IMR-90 (cell line): Measurements from ENCODE around the gene CD6. TPM values are rescaled to one million over a fixed set of nuclear protein-coding genes. Genes with fewer than 3 reads are reported as not detected.

Source experiments
- ATAC-seq: fragments of 200-7000 bp; cut with Tn5 transposase; 2 replicates; pipeline ENCODE4 v1.9.1; 2020; ENCODE audit warnings: low read depth, mild to moderate bottlenecking, moderate library complexity
- BruUV-seq: library from RNA; stranded (reverse); fragments of 400-500 nt; replicated peaks from 2 replicates; lab custom pipeline; 2021; lab: Mats Ljungman, UMichigan
- CTCF ChIA-PET: fragments of 300-600 bp; formaldehyde crosslinking; extraction: SDS; loops from one replicate; lab custom pipeline; 2021; ENCODE audit warnings: antibody characterized with exemption; lab: Yijun Ruan, JAX
- POLR2A ChIA-PET: fragments of 300-600 bp; sonication (Branson Sonifier 250); formaldehyde crosslinking; loops from one replicate; lab custom pipeline; 2022; ENCODE audit warnings: antibody characterized with exemption; ENCODE audit not compliant: unreplicated experiment; lab: Charles Lee
- DNase-seq: peaks from one replicate; pipeline ENCODE4 v3.0.0; 2013
- H2AFZ ChIP-seq: replicated peaks from 2 replicates; pipeline ENCODE3; 2013; ENCODE audit warnings: low read length, mild to moderate bottlenecking; ENCODE audit not compliant: poor library complexity
- H2AK5ac ChIP-seq: 2 replicates; pipeline ENCODE4 v1.6.1; 2013; ENCODE audit warnings: low read depth, low read length, inconsistent platforms
- H2AK9ac ChIP-seq: replicated peaks from 2 replicates; pipeline ENCODE3; 2013; ENCODE audit warnings: mild to moderate bottlenecking, low read depth, low read length, moderate library complexity; ENCODE audit not compliant: poor library complexity
- H2BK120ac ChIP-seq: 2 replicates; pipeline ENCODE4 v1.6.1; 2013; ENCODE audit warnings: low read depth, low read length, inconsistent platforms
- H2BK15ac ChIP-seq: 3 replicates; pipeline ENCODE4 v1.6.1; 2013; ENCODE audit warnings: low read depth, low read length, inconsistent platforms
- H2BK20ac ChIP-seq: 2 replicates; pipeline ENCODE4 v1.6.1; 2013; ENCODE audit warnings: low read depth, mild to moderate bottlenecking, inconsistent platforms, low read length, moderate library complexity
- H2BK5ac ChIP-seq: 2 replicates; pipeline ENCODE4 v1.6.1; 2013; ENCODE audit warnings: mild to moderate bottlenecking, low read depth, low read length, inconsistent platforms; ENCODE audit not compliant: poor library complexity, severe bottlenecking
- H3K14ac ChIP-seq: replicated peaks from 2 replicates; pipeline ENCODE4 v1.6.1; 2013; ENCODE audit warnings: low read depth, low read length, inconsistent platforms
- H3K18ac ChIP-seq: 2 replicates; pipeline ENCODE4 v1.6.1; 2013; ENCODE audit warnings: low read depth, low read length, control low read depth
- H3K23ac ChIP-seq: 2 replicates; pipeline ENCODE4 v1.6.1; 2013; ENCODE audit warnings: low read depth, low read length, inconsistent platforms
- H3K27ac ChIP-seq: 2 replicates; pipeline ENCODE4 v1.5.1; 2013; ENCODE audit warnings: mild to moderate bottlenecking, control low read depth, low read length; ENCODE audit not compliant: insufficient read depth
- H3K27me3 ChIP-seq: 2 replicates; pipeline ENCODE4 v1.6.1; 2013; ENCODE audit warnings: low read length; ENCODE audit not compliant: control insufficient read depth, insufficient read depth
- H3K36me3 ChIP-seq: 2 replicates; pipeline ENCODE4 v1.6.1; 2013; ENCODE audit warnings: low read length, mixed read lengths; ENCODE audit not compliant: control insufficient read depth, insufficient read depth
- H3K4ac ChIP-seq: 2 replicates; pipeline ENCODE4 v1.6.1; 2013; ENCODE audit warnings: low read depth, low read length, inconsistent platforms
- H3K4me1 ChIP-seq: 2 replicates; pipeline ENCODE4 v1.6.1; 2013; ENCODE audit warnings: low read length, mixed read lengths; ENCODE audit not compliant: control insufficient read depth, insufficient read depth
- H3K4me2 ChIP-seq: 2 replicates; pipeline ENCODE4 v1.6.1; 2013; ENCODE audit warnings: low read depth, mild to moderate bottlenecking, control low read depth, low read length, moderate library complexity
- H3K4me3 ChIP-seq: 2 replicates; pipeline ENCODE4 v1.5.1; 2013; ENCODE audit warnings: low read depth, mild to moderate bottlenecking, control low read depth, low read length, moderate library complexity; ENCODE audit not compliant: insufficient read depth
- H3K56ac ChIP-seq: 2 replicates; pipeline ENCODE4 v1.6.1; 2013; ENCODE audit warnings: low read length, inconsistent platforms; ENCODE audit not compliant: insufficient read depth; ENCODE audit errors: extremely low read depth
- H3K79me1 ChIP-seq, 2 experiments: 2 replicates each; pipeline ENCODE4 v1.6.1; 2013; ENCODE audit warnings: low read length in 2 of 2, inconsistent platforms in 1 of 2, low read depth in 1 of 2
- H3K9ac ChIP-seq: 2 replicates; pipeline ENCODE4 v1.6.1; 2013; ENCODE audit warnings: low read depth, low read length, control low read depth
- H3K9me1 ChIP-seq: 2 replicates; pipeline ENCODE4 v1.6.1; 2013; ENCODE audit warnings: low read length, inconsistent platforms; ENCODE audit not compliant: insufficient read depth
- H3K9me3 ChIP-seq: 2 replicates; pipeline ENCODE4 v1.6.1; 2013; ENCODE audit warnings: low read length; ENCODE audit not compliant: control insufficient read depth, insufficient read depth
- H4K20me1 ChIP-seq: 2 replicates; pipeline ENCODE4 v1.6.1; 2013; ENCODE audit warnings: low read length, inconsistent platforms; ENCODE audit not compliant: insufficient read depth
- H4K5ac ChIP-seq: 2 replicates; pipeline ENCODE4 v1.6.1; 2013; ENCODE audit warnings: mild to moderate bottlenecking, low read depth, low read length, control low read depth
- H4K8ac ChIP-seq, 2 experiments: 2 replicates each; pipeline ENCODE4 v1.6.1; 2013; ENCODE audit warnings: low read depth in 2 of 2, low read length in 2 of 2, control low read depth in 1 of 2, inconsistent platforms in 1 of 2
- H4K91ac ChIP-seq: 2 replicates; pipeline ENCODE4 v1.6.1; 2013; ENCODE audit warnings: low read depth, low read length, inconsistent platforms; ENCODE audit not compliant: insufficient read depth
- BHLHE40 ChIP-seq: fragments of 150-350 bp; IDR thresholded peaks from 2 replicates; pipeline ENCODE4 v1.6.1; 2016; ENCODE audit warnings: mild to moderate bottlenecking, low read depth, low read length
- CEBPB ChIP-seq: IDR thresholded peaks from 2 replicates; pipeline ENCODE4 v1.6.1; 2012; ENCODE audit warnings: low read depth, low read length, improper control_type of control experiment
- CHD1 ChIP-seq: IDR thresholded peaks from 2 replicates; pipeline ENCODE4 v1.6.1; 2012; ENCODE audit warnings: low read depth, low read length, improper control_type of control experiment
- FOS ChIP-seq: fragments of 150-350 bp; IDR thresholded peaks from 2 replicates; pipeline ENCODE4 v1.6.1; 2016; ENCODE audit warnings: low read depth, low read length
- MAFK ChIP-seq: IDR thresholded peaks from 2 replicates; pipeline ENCODE4 v1.6.1; 2012; ENCODE audit warnings: low read depth, low read length, improper control_type of control experiment
- MAZ ChIP-seq: IDR thresholded peaks from 2 replicates; pipeline ENCODE4 v1.6.1; 2012; ENCODE audit warnings: low read depth, mild to moderate bottlenecking, low read length, improper control_type of control experiment, moderate library complexity, borderline replicate concordance
- MXI1 ChIP-seq: IDR thresholded peaks from 2 replicates; pipeline ENCODE4 v1.6.1; 2012; ENCODE audit warnings: low read depth, mild to moderate bottlenecking, low read length, moderate library complexity, borderline replicate concordance
- POLR2A ChIP-seq: IDR thresholded peaks from 2 replicates; pipeline ENCODE4 v1.6.1; 2012; ENCODE audit warnings: mild to moderate bottlenecking, low read depth, low read length
- RAD21 ChIP-seq: IDR thresholded peaks from 2 replicates; pipeline ENCODE4 v1.6.1; 2012; ENCODE audit warnings: low read length, improper control_type of control experiment
- RFX5 ChIP-seq: IDR thresholded peaks from 2 replicates; pipeline ENCODE4 v1.8.0; 2012; ENCODE audit warnings: low read depth, mild to moderate bottlenecking, low read length, moderate library complexity
- SMC3 ChIP-seq: fragments of 150-350 bp; IDR thresholded peaks from 2 replicates; pipeline ENCODE4 v1.6.1; 2016; ENCODE audit warnings: low read depth, mild to moderate bottlenecking, antibody characterized with exemption, low read length, moderate library complexity
- WGBS, 2 experiments: methylation state at CpG; one replicate each; pipeline versions ENCODE4 v1.1.5 to v1.1.7; 2013; ENCODE audit warnings: missing lambda C conversion rate in 2 of 2; ENCODE audit not compliant: insufficient read length in 1 of 2; ENCODE audit errors: extremely low coverage in 2 of 2; 5-methylcytosine and 5-hydroxymethylcytosine counted together
- dilution Hi-C: fragments of 300-500 bp; cut with HindIII; formaldehyde crosslinking; loops from one replicate; pipeline ENCODE4 v1.14.3; 2018; ENCODE audit warnings: low sequenced_read_pairs; ENCODE audit not compliant: unreplicated experiment
- in situ Hi-C: fragments of 300-500 bp; cut with MboI; formaldehyde crosslinking; loops from 3 replicates; pipeline ENCODE4 v1.14.3; 2019; ENCODE audit warnings: low sequenced_read_pairs, inconsistent platforms, mixed read lengths
- intact Hi-C: fragments of 100-400 bp; cut with micrococcal nuclease; formaldehyde crosslinking; loops from 2 replicates; pipeline ENCODE4 v1.10.0; 2022
- polyA plus RNA-seq, 3 experiments: library from polyadenylated mRNA; depleted of rRNA; stranded (reverse); fragments of >200 nt; gene quantifications; 2 replicates each; pipeline ENCODE4 v1.2.3, GENCODE V29; 2012; ENCODE audit warnings: low replicate concordance in 1 of 3
- total RNA-seq: library from RNA; depleted of rRNA; stranded (reverse); fragments of >200 nt; gene quantifications from 2 replicates; pipeline ENCODE4 v1.2.3, GENCODE V29; 2012
- TF ChIP-seq, protein P1 (sequence below): conservative IDR thresholded peaks from 2 replicates; pipeline ENCODE4 v1.5.1; 2012; ENCODE audit warnings: mild to moderate bottlenecking, low read depth, low read length, improper control_type of control experiment
- TF ChIP-seq, protein P2 (sequence below): fragments of 150-350 bp; IDR thresholded peaks from 2 replicates; pipeline ENCODE4 v1.6.1; 2016; ENCODE audit warnings: low read depth, mild to moderate bottlenecking, low read length, moderate library complexity, borderline replicate concordance
- TF ChIP-seq, protein P3 (sequence below): fragments of 150-350 bp; IDR thresholded peaks from 2 replicates; pipeline ENCODE4 v1.6.1; 2017; ENCODE audit warnings: mild to moderate bottlenecking, antibody characterized with exemption, low read length, low read depth

The CD6 gene
- total and polyA plus RNA-seq, 2 of the 4 experiments (the other 2 are of a cell fraction): not detected

DNA sequence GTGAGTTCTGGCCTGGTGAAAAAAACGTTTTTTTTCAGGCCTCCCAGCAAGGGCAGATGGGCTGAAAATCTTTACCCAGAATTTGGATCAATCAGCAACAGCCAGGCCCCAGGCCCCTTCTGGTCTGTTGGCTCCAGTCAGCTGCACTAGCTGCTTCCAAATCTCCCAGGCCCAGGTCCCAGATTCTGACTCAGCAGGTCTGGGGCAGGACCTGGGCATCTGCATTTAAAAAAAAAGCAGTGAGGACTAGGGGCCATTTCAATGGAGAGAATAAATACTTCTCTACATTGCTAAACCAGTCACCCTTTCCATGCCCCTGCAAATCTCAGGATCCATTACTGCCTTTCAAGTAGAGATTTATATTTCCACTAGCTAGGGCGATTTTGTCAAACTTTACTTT, 23.8 kb upstream of the CD6 start:
- H4K20me1 ChIP-seq: no peaks in the 10 kb centered on the region
- CTCF ChIA-PET: no interaction called here
- no peak overlapping the region for H3K4me3 ChIP-seq
- no peak overlapping the region for H2BK120ac ChIP-seq
- no peak overlapping the region for H2BK15ac ChIP-seq
- no peak overlapping the region for H2BK5ac ChIP-seq
- no peak overlapping the region for H3K23ac ChIP-seq
- H3K4ac ChIP-seq: no peak overlapping the region
- intact Hi-C loops (no loop called here), in situ Hi-C loops (no loop called here), dilution Hi-C loops (no loop called here)
- no peak overlapping the region for H4K8ac ChIP-seq
- H3K27ac ChIP-seq: no peak overlapping the region
- H2BK20ac ChIP-seq: no peak overlapping the region
- no peak overlapping the region for H3K56ac ChIP-seq
- H3K79me1 ChIP-seq: no peaks in the 10 kb centered on the region; a peak in 1 of 4 replicates
- 0 out of 2 replicates have a peak, but pooled peaks cover 4% of the 10 kb centered on the region for H3K9me1 ChIP-seq
- BruUV-seq: no TSS peak
- no peak overlapping the region for H4K91ac ChIP-seq
- 0% methylated on average over 1 of the region's 2 CpGs; no CpG with 5 or more reads in 1 of the 2 experiments for WGBS, 2 experiments
- H3K9me3 ChIP-seq: no peaks in the 10 kb centered on the region
- no peak overlapping the region for H3K18ac ChIP-seq
- POLR2A ChIA-PET: no interaction called here
- peaks cover 5% of the 10 kb centered on the region for H3K36me3 ChIP-seq
- no peak overlapping the region for H3K4me2 ChIP-seq
- no peak for ATAC-seq
- no peak overlapping the region for H3K14ac ChIP-seq
- TF ChIP-seq CEBPB: no peak
- TF ChIP-seq, protein P1, sequence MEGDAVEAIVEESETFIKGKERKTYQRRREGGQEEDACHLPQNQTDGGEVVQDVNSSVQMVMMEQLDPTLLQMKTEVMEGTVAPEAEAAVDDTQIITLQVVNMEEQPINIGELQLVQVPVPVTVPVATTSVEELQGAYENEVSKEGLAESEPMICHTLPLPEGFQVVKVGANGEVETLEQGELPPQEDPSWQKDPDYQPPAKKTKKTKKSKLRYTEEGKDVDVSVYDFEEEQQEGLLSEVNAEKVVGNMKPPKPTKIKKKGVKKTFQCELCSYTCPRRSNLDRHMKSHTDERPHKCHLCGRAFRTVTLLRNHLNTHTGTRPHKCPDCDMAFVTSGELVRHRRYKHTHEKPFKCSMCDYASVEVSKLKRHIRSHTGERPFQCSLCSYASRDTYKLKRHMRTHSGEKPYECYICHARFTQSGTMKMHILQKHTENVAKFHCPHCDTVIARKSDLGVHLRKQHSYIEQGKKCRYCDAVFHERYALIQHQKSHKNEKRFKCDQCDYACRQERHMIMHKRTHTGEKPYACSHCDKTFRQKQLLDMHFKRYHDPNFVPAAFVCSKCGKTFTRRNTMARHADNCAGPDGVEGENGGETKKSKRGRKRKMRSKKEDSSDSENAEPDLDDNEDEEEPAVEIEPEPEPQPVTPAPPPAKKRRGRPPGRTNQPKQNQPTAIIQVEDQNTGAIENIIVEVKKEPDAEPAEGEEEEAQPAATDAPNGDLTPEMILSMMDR: no peak
- TF ChIP-seq SMC3: no peak
- no peak for TF ChIP-seq FOS
- no peak for TF ChIP-seq MAZ
- TF ChIP-seq BHLHE40: no peak
- TF ChIP-seq POLR2A: no peak
- no peak for TF ChIP-seq MAFK
- TF ChIP-seq CHD1: no peak
- TF ChIP-seq, protein P2, sequence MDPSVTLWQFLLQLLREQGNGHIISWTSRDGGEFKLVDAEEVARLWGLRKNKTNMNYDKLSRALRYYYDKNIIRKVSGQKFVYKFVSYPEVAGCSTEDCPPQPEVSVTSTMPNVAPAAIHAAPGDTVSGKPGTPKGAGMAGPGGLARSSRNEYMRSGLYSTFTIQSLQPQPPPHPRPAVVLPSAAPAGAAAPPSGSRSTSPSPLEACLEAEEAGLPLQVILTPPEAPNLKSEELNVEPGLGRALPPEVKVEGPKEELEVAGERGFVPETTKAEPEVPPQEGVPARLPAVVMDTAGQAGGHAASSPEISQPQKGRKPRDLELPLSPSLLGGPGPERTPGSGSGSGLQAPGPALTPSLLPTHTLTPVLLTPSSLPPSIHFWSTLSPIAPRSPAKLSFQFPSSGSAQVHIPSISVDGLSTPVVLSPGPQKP: no peak
- no peak for TF ChIP-seq RAD21
- no peak for TF ChIP-seq RFX5
- TF ChIP-seq MXI1: no peak
- TF ChIP-seq, protein P3, sequence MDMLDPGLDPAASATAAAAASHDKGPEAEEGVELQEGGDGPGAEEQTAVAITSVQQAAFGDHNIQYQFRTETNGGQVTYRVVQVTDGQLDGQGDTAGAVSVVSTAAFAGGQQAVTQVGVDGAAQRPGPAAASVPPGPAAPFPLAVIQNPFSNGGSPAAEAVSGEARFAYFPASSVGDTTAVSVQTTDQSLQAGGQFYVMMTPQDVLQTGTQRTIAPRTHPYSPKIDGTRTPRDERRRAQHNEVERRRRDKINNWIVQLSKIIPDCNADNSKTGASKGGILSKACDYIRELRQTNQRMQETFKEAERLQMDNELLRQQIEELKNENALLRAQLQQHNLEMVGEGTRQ: no peak
- H2AFZ ChIP-seq: no peak overlapping the region
- no peaks in the 10 kb centered on the region for H3K27me3 ChIP-seq
- DNase-seq: no peak
- H3K4me1 ChIP-seq: peaks cover 16% of the 10 kb centered on the region
- H2AK5ac ChIP-seq: no peak overlapping the region
- H4K5ac ChIP-seq: no peak overlapping the region
- H2AK9ac ChIP-seq: no peak overlapping the region
- H3K9ac ChIP-seq: no peak overlapping the region
